Thyroid gland (tissue), 4 donors: ENCODE data around the gene KIAA1671.

Source experiments
- CTCF ChIP-seq, 6 experiments: fragments of 200-600 bp in 3 of 6; fragments of 450-650 bp in 3 of 6; sonication (generic) in 3 of 6; IDR thresholded peaks; one replicate each; pipeline ENCODE4 v1.5.1; 2016 to 2019; ENCODE audit warnings: antibody characterized with exemption in 6 of 6, mild to moderate bottlenecking in 2 of 6, inconsistent platforms in 1 of 6, moderate library complexity in 1 of 6
- POLR2A ChIP-seq, 2 donors: fragments of 450-650 bp; IDR thresholded peaks; one replicate each; pipeline ENCODE4 v1.6.1; 2017; ENCODE audit warnings: antibody characterized with exemption in 2 of 2, mild to moderate bottlenecking in 2 of 2, moderate library complexity in 1 of 2

GRCh38 chr22:25201557-25202273, 249.2 kb downstream of the KIAA1671 start:
- TF ChIP-seq CTCF (IDR thresholded peaks at IDR 0.05) = no peak
- no peak for TF ChIP-seq POLR2A (IDR thresholded peaks at IDR 0.05)
